HG02973 (cell line): ENCODE measurements around the gene BANK1.

Experiments
- ATAC-seq: cut with Tn5 transposase; IDR thresholded peaks from one replicate; pipeline ENCODE4 v1.9.1; 2021; ENCODE audit warnings: moderate library complexity; ENCODE audit not compliant: unreplicated experiment

BANK1 gene

GRCh38 chr4:102007959-102008425, 217.5 kb downstream of the BANK1 start:
- ATAC-seq = peak; percentile 97

- no peak for ATAC-seq
Measured at GRCh38 chr4:102008711-102009110, 218.2 kb downstream of the BANK1 start.

- no peak for ATAC-seq
Measured at GRCh38 chr4:102022343-102022742, 231.8 kb downstream of the BANK1 start.

GRCh38 chr4:102027961-102028360, 237.4 kb downstream of the BANK1 start:
- ATAC-seq = no peak

GRCh38 chr4:102031406-102031805, 240.9 kb downstream of the BANK1 start:
- no peak for ATAC-seq

- no peak for ATAC-seq
Measured at GRCh38 chr4:102036016-102036415, 245.5 kb downstream of the BANK1 start.

GRCh38 chr4:102036619-102037376, 246.3 kb downstream of the BANK1 start:
- ATAC-seq = no peak

GRCh38 chr4:102037566-102037965, 247.0 kb downstream of the BANK1 start:
- no peak for ATAC-seq

- ATAC-seq = no peak
Measured at GRCh38 chr4:102042871-102043802, 252.6 kb downstream of the BANK1 start.

- no peak for ATAC-seq
Measured at GRCh38 chr4:102047616-102048015, 257.1 kb downstream of the BANK1 start.

GRCh38 chr4:102055805-102056204, 265.3 kb downstream of the BANK1 start:
- ATAC-seq = no peak

- ATAC-seq = no peak
Measured at GRCh38 chr4:102057122-102057521, 266.6 kb downstream of the BANK1 start.

GRCh38 chr4:102061133-102061532, 270.6 kb downstream of the BANK1 start:
- ATAC-seq = peak; percentile 81

GRCh38 chr4:102064747-102065442, 274.4 kb downstream of the BANK1 start:
- ATAC-seq = no peak

- no peak for ATAC-seq
Measured at GRCh38 chr4:102076622-102077021, 286.1 kb downstream of the BANK1 start.

- no peak for ATAC-seq
Measured at GRCh38 chr4:102080184-102080583, 289.7 kb downstream of the BANK1 start.

GRCh38 chr4:102089850-102090621, 299.5 kb downstream of the BANK1 start:
- ATAC-seq = no peak

GRCh38 chr4:102091656-102092055, 301.1 kb downstream of the BANK1 start:
- ATAC-seq = no peak

- ATAC-seq = no peak
Measured at GRCh38 chr4:102094481-102094880, 304.0 kb downstream of the BANK1 start.

- ATAC-seq = no peak
Measured at GRCh38 chr4:102103368-102103767, 312.8 kb downstream of the BANK1 start.
